Endodermal cell (in vitro differentiated cells): ENCODE results near the gene PTF1A. TPM values are rescaled to one million over a fixed set of nuclear protein-coding genes. Genes with fewer than 3 reads are reported as not detected.

Experiments used
- DNase-seq: peaks from one replicate; pipeline ENCODE4 v3.0.0-alpha.2; 2017
- H3K27ac ChIP-seq: 2 replicates; pipeline ENCODE4 v1.5.1; 2013; ENCODE audit warnings: mild to moderate bottlenecking, low read depth, low read length, moderate library complexity
- H3K27me3 ChIP-seq: 2 replicates; pipeline ENCODE4 v1.6.1; 2013; ENCODE audit warnings: mild to moderate bottlenecking, low read length, moderate library complexity; ENCODE audit not compliant: insufficient read depth, control insufficient read depth, poor library complexity, severe bottlenecking
- H3K36me3 ChIP-seq: 2 replicates; pipeline ENCODE4 v1.7.0; 2013; ENCODE audit warnings: mild to moderate bottlenecking, low read length, moderate library complexity; ENCODE audit not compliant: control insufficient read depth, insufficient read depth
- H3K4me1 ChIP-seq: one replicate; pipeline ENCODE4 v1.7.0; 2013; ENCODE audit warnings: low read length; ENCODE audit not compliant: control insufficient read depth, insufficient read depth
- H3K4me3 ChIP-seq: 2 replicates; pipeline ENCODE4 v1.5.1; 2013; ENCODE audit warnings: mild to moderate bottlenecking, low read length, moderate library complexity
- H3K9ac ChIP-seq: 2 replicates; pipeline ENCODE4 v1.6.1; 2013; ENCODE audit warnings: mild to moderate bottlenecking, low read length, moderate library complexity; ENCODE audit not compliant: poor library complexity, severe bottlenecking; ENCODE audit errors: extremely low read depth
- H3K9me3 ChIP-seq: 2 replicates; pipeline ENCODE4 v1.6.1; 2013; ENCODE audit warnings: mild to moderate bottlenecking, low read length, moderate library complexity; ENCODE audit not compliant: control insufficient read depth
- H3K27ac Mint-ChIP-seq: 2 replicates; pipeline ENCODE4 v1.8.0; 2020; ENCODE audit warnings: mixed read lengths
- H3K27me3 Mint-ChIP-seq: 2 replicates; pipeline ENCODE4 v1.8.0; 2021; ENCODE audit warnings: mild to moderate bottlenecking, mixed read lengths; ENCODE audit not compliant: insufficient read depth
- H3K36me3 Mint-ChIP-seq: 2 replicates; pipeline ENCODE4 v1.8.0; 2020; ENCODE audit warnings: low read depth, mixed read lengths
- H3K4me1 Mint-ChIP-seq: 2 replicates; pipeline ENCODE4 v1.8.0; 2020; ENCODE audit warnings: mixed read lengths
- H3K4me3 Mint-ChIP-seq: 2 replicates; pipeline ENCODE4 v1.8.0; 2020; ENCODE audit warnings: mild to moderate bottlenecking, moderate library complexity, mixed read lengths
- H3K9me3 Mint-ChIP-seq: 2 replicates; pipeline ENCODE4 v1.8.0; 2020; ENCODE audit warnings: mild to moderate bottlenecking, mixed read lengths
- WGBS, 2 experiments: methylation state at CpG; one replicate each; pipeline versions ENCODE4 v1.1.5 to v1.1.7; 2013; ENCODE audit warnings: missing lambda C conversion rate in 2 of 2, mixed read lengths in 1 of 2; ENCODE audit not compliant: insufficient coverage in 1 of 2, insufficient read length in 1 of 2; 5-methylcytosine and 5-hydroxymethylcytosine counted together
- total RNA-seq, 2 donors: library from RNA; stranded (reverse); fragmentation: NEBNext Ultra II Directional in 1 of 2; extraction: Animal tissue kit (Norgen Biotek cat#: 25700) in 1 of 2; gene quantifications; 2 replicates in 1 of 2; 3 replicates in 1 of 2; pipeline ENCODE4 v1.2.1, GENCODE V29; 2021
- TF ChIP-seq, protein P1 (sequence below): fragments of 200-600 bp; sonication (generic); conservative IDR thresholded peaks from 2 replicates; pipeline ENCODE4 v1.5.0; 2021; ENCODE audit warnings: antibody characterized with exemption, mild to moderate bottlenecking

The PTF1A gene
- total RNA-seq, 2 donors from 2014 or later, result not detected

DNA sequence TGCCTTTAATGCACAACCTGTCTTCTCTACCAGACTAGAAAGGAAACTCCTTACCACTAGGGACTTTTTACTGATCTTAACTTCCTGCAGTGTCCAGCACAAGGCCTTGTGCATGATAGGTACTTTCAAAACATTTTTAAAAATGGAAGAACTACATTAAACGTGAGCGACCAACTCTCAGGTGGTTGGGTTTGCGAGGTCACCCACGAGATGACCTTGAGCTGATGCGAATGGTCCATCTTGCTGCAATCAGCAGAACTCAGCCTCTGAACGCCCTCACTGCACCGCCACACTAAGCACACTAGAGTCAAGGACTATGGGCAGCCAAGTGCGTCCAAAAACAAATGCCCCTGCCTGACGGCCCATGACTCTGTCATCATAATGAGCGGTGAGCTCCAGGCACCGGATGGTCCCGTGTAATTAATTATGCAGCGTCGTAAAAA, 34.9 kb upstream of the PTF1A start:
- H3K27ac Mint-ChIP-seq, result no peak overlapping the region
- no peak overlapping the region for H3K4me3 Mint-ChIP-seq
- H3K36me3 Mint-ChIP-seq, result no peaks in the 10 kb centered on the region
- TF ChIP-seq, protein P1, sequence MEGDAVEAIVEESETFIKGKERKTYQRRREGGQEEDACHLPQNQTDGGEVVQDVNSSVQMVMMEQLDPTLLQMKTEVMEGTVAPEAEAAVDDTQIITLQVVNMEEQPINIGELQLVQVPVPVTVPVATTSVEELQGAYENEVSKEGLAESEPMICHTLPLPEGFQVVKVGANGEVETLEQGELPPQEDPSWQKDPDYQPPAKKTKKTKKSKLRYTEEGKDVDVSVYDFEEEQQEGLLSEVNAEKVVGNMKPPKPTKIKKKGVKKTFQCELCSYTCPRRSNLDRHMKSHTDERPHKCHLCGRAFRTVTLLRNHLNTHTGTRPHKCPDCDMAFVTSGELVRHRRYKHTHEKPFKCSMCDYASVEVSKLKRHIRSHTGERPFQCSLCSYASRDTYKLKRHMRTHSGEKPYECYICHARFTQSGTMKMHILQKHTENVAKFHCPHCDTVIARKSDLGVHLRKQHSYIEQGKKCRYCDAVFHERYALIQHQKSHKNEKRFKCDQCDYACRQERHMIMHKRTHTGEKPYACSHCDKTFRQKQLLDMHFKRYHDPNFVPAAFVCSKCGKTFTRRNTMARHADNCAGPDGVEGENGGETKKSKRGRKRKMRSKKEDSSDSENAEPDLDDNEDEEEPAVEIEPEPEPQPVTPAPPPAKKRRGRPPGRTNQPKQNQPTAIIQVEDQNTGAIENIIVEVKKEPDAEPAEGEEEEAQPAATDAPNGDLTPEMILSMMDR, result no peak
- H3K27me3 Mint-ChIP-seq, result peaks cover 52% of the 10 kb centered on the region
- Histone ChIP-seq H3K27ac (no peak overlapping the region), H3K4me3 (no peak overlapping the region), H3K36me3 (no peaks in the 10 kb centered on the region), H3K27me3 (peaks cover 55% of the 10 kb centered on the region), H3K9ac (no peak overlapping the region), H3K9me3 (no peaks in the 10 kb centered on the region), H3K4me1 (no peaks in the 10 kb centered on the region)
- peaks cover 3% of the 10 kb centered on the region for H3K4me1 Mint-ChIP-seq
- DNase-seq, result no peak
- no peaks in the 10 kb centered on the region for H3K9me3 Mint-ChIP-seq
- WGBS, 2 experiments, result 78 to 83% methylated on average over 8 to 14 of the region's 14 CpGs

DNA sequence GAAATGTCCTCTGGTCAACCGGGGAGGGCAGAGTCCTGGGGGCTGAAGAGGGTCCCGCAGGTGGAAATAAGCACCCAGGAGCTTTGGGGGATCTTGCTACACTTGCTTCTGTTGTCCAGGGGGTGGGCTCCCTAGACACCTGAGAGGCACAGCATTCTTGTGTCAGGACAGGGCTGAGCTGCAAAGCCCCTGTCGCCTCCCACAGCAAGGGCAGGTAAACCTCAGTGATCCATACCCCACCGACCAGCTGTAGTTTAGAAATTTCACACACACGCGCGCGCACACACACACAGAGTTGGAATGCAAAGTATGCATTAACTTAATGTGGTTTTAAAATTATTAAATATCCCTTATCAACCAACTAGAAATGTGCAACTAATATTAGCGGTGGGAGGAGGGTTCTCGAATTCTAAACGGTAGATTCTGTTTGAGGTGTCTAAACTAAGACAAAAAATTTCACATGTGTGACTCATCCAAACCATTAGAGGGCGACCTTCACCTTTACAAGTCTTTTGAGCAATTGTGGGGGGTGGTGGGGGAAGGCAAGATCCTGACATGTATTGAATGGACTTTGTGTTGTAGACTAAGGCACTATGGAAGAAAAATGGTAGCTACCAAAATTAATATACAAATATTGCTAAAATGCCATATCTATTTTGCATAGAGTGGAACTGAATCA, 34.3 kb upstream of the PTF1A start:
- Mint-ChIP-seq H3K27me3 (peaks cover 53% of the 10 kb centered on the region), H3K4me1 (peaks cover 3% of the 10 kb centered on the region), H3K4me3 (no peak overlapping the region), H3K27ac (no peak overlapping the region), H3K9me3 (no peaks in the 10 kb centered on the region), H3K36me3 (no peaks in the 10 kb centered on the region)
- peak overlapping the region; percentile 51 for H3K4me3 ChIP-seq
- H3K9me3 ChIP-seq, result no peaks in the 10 kb centered on the region
- WGBS, 2 experiments, result 40 to 60% methylated on average over 2 to 12 of the region's 12 CpGs
- peaks cover 61% of the 10 kb centered on the region for H3K27me3 ChIP-seq
- no peaks in the 10 kb centered on the region for H3K36me3 ChIP-seq
- H3K27ac ChIP-seq, result no peak overlapping the region
- no peaks in the 10 kb centered on the region for H3K4me1 ChIP-seq
- DNase-seq, result peak; percentile 60
- TF ChIP-seq, protein P1, result no peak
- no peak overlapping the region for H3K9ac ChIP-seq

DNA sequence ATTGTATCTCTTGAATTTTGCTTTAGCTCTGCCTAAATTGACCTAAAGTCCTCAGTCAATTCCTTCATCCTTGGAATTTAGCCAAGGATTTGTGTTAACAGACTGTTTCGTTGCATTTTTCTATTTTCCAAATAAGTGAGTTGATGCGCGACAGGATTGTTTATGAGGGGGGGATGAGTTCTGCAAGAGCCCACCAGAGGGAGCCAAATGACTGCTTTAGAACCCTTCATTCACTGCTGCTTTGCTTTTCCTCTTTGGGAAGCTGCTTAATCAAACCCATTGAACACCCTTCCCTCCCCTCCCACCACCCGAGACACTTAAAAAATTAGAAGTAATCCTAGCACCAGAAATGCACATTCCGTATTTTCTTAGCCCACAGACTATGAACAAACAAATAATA, 33.7 kb upstream of the PTF1A start:
- Mint-ChIP-seq H3K36me3 (no peaks in the 10 kb centered on the region), H3K4me3 (no peak overlapping the region), H3K4me1 (peaks cover 3% of the 10 kb centered on the region), H3K27ac (no peak overlapping the region), H3K9me3 (no peaks in the 10 kb centered on the region), H3K27me3 (peaks cover 57% of the 10 kb centered on the region)
- peak overlapping the region; percentile 51 for H3K4me3 ChIP-seq
- H3K4me1 ChIP-seq, result no peaks in the 10 kb centered on the region
- no peak overlapping the region for H3K27ac ChIP-seq
- H3K9me3 ChIP-seq, result no peaks in the 10 kb centered on the region
- WGBS, 2 experiments, result 2 to 6% methylated on average over 3 to 5 of the region's 5 CpGs
- H3K27me3 ChIP-seq, result peaks cover 66% of the 10 kb centered on the region
- no peak overlapping the region for H3K9ac ChIP-seq
- no peaks in the 10 kb centered on the region for H3K36me3 ChIP-seq
- TF ChIP-seq, protein P1, result peak; percentile 87
- peak; percentile 78 for DNase-seq
